OCI-LY1 (cell line): ENCODE data around the gene PAK3.

Source experiments
- H2AFZ ChIP-seq: fragments of 200-600 bp; sonication (generic), shearing (Covaris generic); 2 replicates; pipeline ENCODE4 v1.6.0; 2014; ENCODE audit warnings: antibody characterized with exemption, mild to moderate bottlenecking, low read length
- H3F3A ChIP-seq: fragments of 200-600 bp; sonication (generic), shearing (Covaris generic); 2 replicates; pipeline ENCODE4 v1.6.0; 2014; ENCODE audit warnings: mild to moderate bottlenecking, antibody characterized with exemption, low read length, moderate library complexity; ENCODE audit not compliant: insufficient read depth
- H3K27ac ChIP-seq: fragments of 200-600 bp; sonication (generic); 2 replicates; pipeline ENCODE4 v1.5.1; 2014; ENCODE audit warnings: low read length, mixed run types, mild to moderate bottlenecking, low read depth; ENCODE audit not compliant: poor library complexity, severe bottlenecking
- H3K27me3 ChIP-seq: fragments of 200-600 bp; sonication (generic); 2 replicates; pipeline ENCODE4 v1.6.0; 2014; ENCODE audit warnings: antibody characterized with exemption, mild to moderate bottlenecking, low read length, moderate library complexity; ENCODE audit not compliant: insufficient read depth
- H3K36me3 ChIP-seq: fragments of 200-600 bp; sonication (generic); 2 replicates; pipeline ENCODE4 v1.6.1; 2014; ENCODE audit warnings: mild to moderate bottlenecking, antibody characterized with exemption, low read length, moderate library complexity, mixed read lengths; ENCODE audit not compliant: insufficient read depth
- H3K4me1 ChIP-seq: fragments of 200-600 bp; sonication (generic); 2 replicates; pipeline ENCODE4 v1.5.1; 2014; ENCODE audit warnings: mild to moderate bottlenecking, low read length, moderate library complexity; ENCODE audit not compliant: insufficient read depth, severe bottlenecking
- H3K4me2 ChIP-seq: fragments of 200-600 bp; sonication (generic), shearing (Covaris generic); 2 replicates; pipeline ENCODE4 v1.6.1; 2014; ENCODE audit warnings: low read length
- H3K4me3 ChIP-seq: fragments of 200-600 bp; sonication (generic); 2 replicates; pipeline ENCODE4 v1.5.1; 2014; ENCODE audit warnings: low read length, low read depth, mild to moderate bottlenecking, mixed read lengths; ENCODE audit not compliant: poor library complexity, severe bottlenecking
- H3K79me2 ChIP-seq: fragments of 200-600 bp; shearing (Covaris generic); 2 replicates; pipeline ENCODE4 v1.6.1; 2016; ENCODE audit warnings: mixed run types, low read length, mixed read lengths; ENCODE audit not compliant: insufficient read depth
- H3K9ac ChIP-seq: fragments of 200-600 bp; sonication (generic), shearing (Covaris generic); 2 replicates; pipeline ENCODE4 v1.6.1; 2014; ENCODE audit warnings: mild to moderate bottlenecking, low read length, mixed read lengths
- H3K9me2 ChIP-seq: fragments of 200-600 bp; sonication (generic), shearing (Covaris generic); 2 replicates; pipeline ENCODE4 v1.6.1; 2014; ENCODE audit warnings: low read depth, mild to moderate bottlenecking, low read length, mixed read lengths
- H3K9me3 ChIP-seq: fragments of 200-600 bp; shearing (Covaris generic); 2 replicates; pipeline ENCODE4 v1.6.1; 2014; ENCODE audit warnings: low read length, mixed read lengths
- H4K20me1 ChIP-seq: fragments of 200-600 bp; sonication (generic), shearing (Covaris generic); 2 replicates; pipeline ENCODE4 v1.6.0; 2016; ENCODE audit warnings: mild to moderate bottlenecking, low read length; ENCODE audit not compliant: insufficient read depth
- CTCF ChIP-seq: fragments of 200-600 bp; sonication (generic), shearing (Covaris generic); IDR thresholded peaks from 2 replicates; pipeline ENCODE4 v1.5.1; 2017; ENCODE audit warnings: mild to moderate bottlenecking, antibody characterized with exemption, low read length, moderate library complexity, mixed read lengths
- EZH2 ChIP-seq: fragments of 200-600 bp; sonication (generic), shearing (Covaris generic); IDR thresholded peaks from 2 replicates; pipeline ENCODE4 v1.8.0; 2017; ENCODE audit warnings: borderline replicate concordance, mixed run types, mild to moderate bottlenecking, antibody characterized with exemption, low read length, moderate library complexity, mixed read lengths

Gene PAK3

GRCh38 chrX:111100191-111100590 lies 4.2 kb downstream of the PAK3 start:
- H3K4me3 ChIP-seq: no peak overlapping the region
- no peaks in the 10 kb centered on the region for H3F3A ChIP-seq
- no peaks in the 10 kb centered on the region for H3K79me2 ChIP-seq
- no peak overlapping the region for H2AFZ ChIP-seq
- no peaks in the 10 kb centered on the region for H4K20me1 ChIP-seq
- no peaks in the 10 kb centered on the region for H3K9me3 ChIP-seq
- peak; percentile 37; the same call in 1 of the 2 replicates for TF ChIP-seq CTCF
- TF ChIP-seq EZH2: no peak
- H3K27me3 ChIP-seq: no peaks in the 10 kb centered on the region
- H3K9ac ChIP-seq: no peak overlapping the region
- H3K27ac ChIP-seq: no peak overlapping the region
- no peak overlapping the region for H3K4me2 ChIP-seq
- H3K9me2 ChIP-seq: no peaks in the 10 kb centered on the region
- H3K36me3 ChIP-seq: no peaks in the 10 kb centered on the region
- no peaks in the 10 kb centered on the region for H3K4me1 ChIP-seq

DNA sequence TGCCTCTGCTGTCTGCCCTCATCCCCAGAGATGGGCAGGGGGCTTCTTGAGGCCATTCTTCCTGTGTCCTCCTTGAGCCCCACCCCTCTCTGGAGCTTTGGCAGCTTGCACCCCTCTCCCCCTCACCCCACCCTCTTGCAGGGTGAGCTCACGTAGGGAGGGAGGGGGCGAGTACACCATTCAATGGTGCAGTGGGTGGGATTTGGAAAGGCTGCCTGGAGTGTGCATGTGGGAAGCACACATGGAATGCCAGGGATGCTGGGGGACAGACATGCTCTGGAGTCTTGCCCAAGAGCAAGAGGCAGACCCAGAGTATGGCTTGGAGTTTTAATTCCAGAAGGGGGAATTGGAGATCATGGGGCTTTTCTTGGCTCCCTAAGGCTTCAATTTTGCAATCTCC lies 5.6 kb downstream of the PAK3 start:
- Histone ChIP-seq H3K79me2 (no peaks in the 10 kb centered on the region), H3K9me3 (no peaks in the 10 kb centered on the region), H3K9me2 (no peaks in the 10 kb centered on the region), H3F3A (no peaks in the 10 kb centered on the region), H4K20me1 (no peaks in the 10 kb centered on the region), H3K4me1 (no peaks in the 10 kb centered on the region), H2AFZ (no peak overlapping the region), H3K9ac (no peak overlapping the region), H3K27me3 (no peaks in the 10 kb centered on the region), H3K36me3 (no peaks in the 10 kb centered on the region), H3K4me2 (no peak overlapping the region), H3K4me3 (no peak overlapping the region), H3K27ac (no peak overlapping the region)
- no peak for TF ChIP-seq CTCF
- TF ChIP-seq EZH2: no peak

DNA sequence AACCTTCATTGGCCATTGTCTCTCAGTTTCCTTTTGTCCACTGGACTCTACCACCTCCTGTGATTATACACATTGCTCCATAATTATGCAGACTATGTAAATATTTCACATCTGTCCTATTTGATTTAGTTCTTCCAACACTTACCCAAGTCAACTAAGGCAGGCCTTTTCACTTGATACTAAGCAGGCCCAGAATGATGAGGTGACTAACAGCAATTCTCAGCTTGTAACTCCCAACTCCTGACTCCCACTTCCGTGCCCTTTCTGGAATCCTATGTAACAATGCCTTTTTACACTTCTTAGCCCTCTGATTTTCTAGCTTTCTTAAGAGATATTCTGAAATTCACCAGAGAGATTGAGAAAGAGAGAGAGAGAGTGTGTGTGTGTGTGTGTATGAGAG lies 6.6 kb downstream of the PAK3 start:
- H4K20me1 ChIP-seq: no peaks in the 10 kb centered on the region
- H3K27ac ChIP-seq: no peak overlapping the region
- H3K79me2 ChIP-seq: no peaks in the 10 kb centered on the region
- no peak overlapping the region for H3K4me2 ChIP-seq
- TF ChIP-seq CTCF: no peak
- TF ChIP-seq EZH2: no peak
- H3K36me3 ChIP-seq: no peaks in the 10 kb centered on the region
- H3K9ac ChIP-seq: no peak overlapping the region
- H3F3A ChIP-seq: no peaks in the 10 kb centered on the region
- H3K9me3 ChIP-seq: no peaks in the 10 kb centered on the region
- no peaks in the 10 kb centered on the region for H3K4me1 ChIP-seq
- no peak overlapping the region for H3K4me3 ChIP-seq
- H3K9me2 ChIP-seq: no peaks in the 10 kb centered on the region
- H2AFZ ChIP-seq: no peak overlapping the region
- H3K27me3 ChIP-seq: no peaks in the 10 kb centered on the region
